HG02571 (cell line): ENCODE data around the gene PFKFB1.
"Not testable (repeated sequence)": the region's sequence is repeated elsewhere in the genome, so short reads cannot be mapped to it uniquely, and the experiment has no call there.

Source experiments
- ATAC-seq: cut with Tn5 transposase; IDR thresholded peaks from one replicate; pipeline ENCODE4 v1.9.1; 2021; ENCODE audit warnings: mild to moderate bottlenecking, moderate library complexity; ENCODE audit not compliant: unreplicated experiment

PFKFB1 gene

GRCh38 chrX:54994668-54995351, 822 bp upstream of the PFKFB1 start:
- ATAC-seq, result no peak

GRCh38 chrX:54992911-54993622, 921 bp downstream of the PFKFB1 start:
- no peak for ATAC-seq

GRCh38 chrX:54991706-54992105, 2.3 kb downstream of the PFKFB1 start:
- ATAC-seq, result no peak

GRCh38 chrX:54983306-54983705, 10.7 kb downstream of the PFKFB1 start:
- ATAC-seq, result not testable (repeated sequence)

- ATAC-seq, result no peak
These were observed 13.7 kb downstream of the PFKFB1 start for GRCh38 chrX:54980334-54980733.

- no peak for ATAC-seq
These were observed 14.6 kb downstream of the PFKFB1 start for GRCh38 chrX:54979432-54979831.

GRCh38 chrX:54978448-54978847, 15.5 kb downstream of the PFKFB1 start:
- no peak for ATAC-seq

GRCh38 chrX:54977387-54977786, 16.6 kb downstream of the PFKFB1 start:
- ATAC-seq, result no peak

GRCh38 chrX:54964766-54965497, 29.1 kb downstream of the PFKFB1 start:
- no peak for ATAC-seq

GRCh38 chrX:54961750-54962149, 32.2 kb downstream of the PFKFB1 start:
- ATAC-seq, result no peak

GRCh38 chrX:54950730-54951375, 43.1 kb downstream of the PFKFB1 start:
- ATAC-seq, result no peak

GRCh38 chrX:54945224-54945623, 48.8 kb downstream of the PFKFB1 start:
- no peak for ATAC-seq

- ATAC-seq, result no peak
These were observed 49.2 kb downstream of the PFKFB1 start for GRCh38 chrX:54944816-54945215.

- no peak for ATAC-seq
These were observed 56.6 kb downstream of the PFKFB1 start for GRCh38 chrX:54937416-54937815.

GRCh38 chrX:54935306-54935705, 58.7 kb downstream of the PFKFB1 start:
- ATAC-seq, result no peak

GRCh38 chrX:54934890-54935289, 59.1 kb downstream of the PFKFB1 start:
- no peak for ATAC-seq

GRCh38 chrX:54934058-54934457, 59.9 kb downstream of the PFKFB1 start:
- ATAC-seq, result no peak

- ATAC-seq, result no peak
These were observed 60.7 kb downstream of the PFKFB1 start for GRCh38 chrX:54933150-54933826.

- no peak for ATAC-seq
These were observed 62.9 kb downstream of the PFKFB1 start for GRCh38 chrX:54931107-54931506.

- ATAC-seq, result no peak
These were observed 63.5 kb downstream of the PFKFB1 start for GRCh38 chrX:54930291-54931049.
